C4-2B (cell line): Measurements from ENCODE around the gene RPRD1A.

Experiments used
- CTCF ChIP-seq: fragments of 450-650 bp; conservative IDR thresholded peaks from 2 replicates; pipeline ENCODE4 v1.5.1; 2017; ENCODE audit warnings: mild to moderate bottlenecking
- ZFX ChIP-seq: fragments of 450-650 bp; IDR thresholded peaks from 2 replicates; pipeline ENCODE4 v1.6.1; 2017

DNA sequence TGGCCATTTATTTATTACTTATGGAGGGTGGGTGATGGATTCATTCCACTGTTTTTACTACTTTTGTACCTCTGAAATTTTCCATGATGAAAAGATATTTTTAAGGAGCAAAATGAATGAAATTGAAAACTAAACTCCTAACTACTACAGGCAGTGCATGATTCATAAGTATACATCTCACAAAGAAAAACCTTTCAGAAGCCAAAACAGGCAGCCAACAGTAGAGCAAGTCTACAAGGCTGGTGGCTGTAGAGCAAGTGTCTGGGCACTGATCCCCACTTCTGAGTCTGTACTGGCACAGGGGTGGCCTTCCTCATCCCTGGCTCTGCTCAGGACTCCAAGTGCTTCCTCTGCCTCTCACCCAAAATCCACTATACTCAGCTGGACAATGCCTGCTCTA is 103.0 kb downstream of the RPRD1A start:
- TF ChIP-seq CTCF (no peak), ZFX (no peak)
